Thyroid gland (tissue), 4 donors: Measurements from ENCODE around the gene GOLM1.

ENCODE experiments used
- POLR2A ChIP-seq, 2 donors: fragments of 450-650 bp; IDR thresholded peaks; one replicate each; pipeline ENCODE4 v1.6.1; 2017; ENCODE audit warnings: antibody characterized with exemption in 2 of 2, mild to moderate bottlenecking in 2 of 2, moderate library complexity in 1 of 2
- TF ChIP-seq, protein P1 (sequence below), 6 experiments: fragments of 200-600 bp in 3 of 6; fragments of 450-650 bp in 3 of 6; sonication (generic) in 3 of 6; IDR thresholded peaks; one replicate each; pipeline ENCODE4 v1.5.1; 2016 to 2019; ENCODE audit warnings: antibody characterized with exemption in 6 of 6, mild to moderate bottlenecking in 2 of 6, inconsistent platforms in 1 of 6, moderate library complexity in 1 of 6

DNA sequence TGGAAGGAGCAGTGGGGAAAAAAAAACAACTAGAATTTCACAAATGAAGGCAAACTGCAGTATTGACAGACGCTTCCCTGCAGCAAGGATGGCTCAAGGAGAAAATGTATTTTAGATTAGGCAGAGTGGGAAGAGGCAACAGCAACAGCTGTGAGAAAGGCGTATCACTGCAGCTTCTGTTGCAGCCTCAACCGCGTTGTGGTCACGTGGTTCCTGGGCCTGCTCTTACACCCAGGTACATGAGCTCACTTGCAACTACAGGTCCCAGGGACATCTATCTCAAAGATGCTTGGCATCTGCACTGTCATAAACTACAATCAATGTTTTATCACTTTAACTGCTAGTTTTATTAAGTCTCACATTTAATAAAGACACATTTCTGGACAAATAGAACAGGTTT, 36.0 kb upstream of the GOLM1 start:
- TF ChIP-seq, protein P1, sequence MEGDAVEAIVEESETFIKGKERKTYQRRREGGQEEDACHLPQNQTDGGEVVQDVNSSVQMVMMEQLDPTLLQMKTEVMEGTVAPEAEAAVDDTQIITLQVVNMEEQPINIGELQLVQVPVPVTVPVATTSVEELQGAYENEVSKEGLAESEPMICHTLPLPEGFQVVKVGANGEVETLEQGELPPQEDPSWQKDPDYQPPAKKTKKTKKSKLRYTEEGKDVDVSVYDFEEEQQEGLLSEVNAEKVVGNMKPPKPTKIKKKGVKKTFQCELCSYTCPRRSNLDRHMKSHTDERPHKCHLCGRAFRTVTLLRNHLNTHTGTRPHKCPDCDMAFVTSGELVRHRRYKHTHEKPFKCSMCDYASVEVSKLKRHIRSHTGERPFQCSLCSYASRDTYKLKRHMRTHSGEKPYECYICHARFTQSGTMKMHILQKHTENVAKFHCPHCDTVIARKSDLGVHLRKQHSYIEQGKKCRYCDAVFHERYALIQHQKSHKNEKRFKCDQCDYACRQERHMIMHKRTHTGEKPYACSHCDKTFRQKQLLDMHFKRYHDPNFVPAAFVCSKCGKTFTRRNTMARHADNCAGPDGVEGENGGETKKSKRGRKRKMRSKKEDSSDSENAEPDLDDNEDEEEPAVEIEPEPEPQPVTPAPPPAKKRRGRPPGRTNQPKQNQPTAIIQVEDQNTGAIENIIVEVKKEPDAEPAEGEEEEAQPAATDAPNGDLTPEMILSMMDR (IDR thresholded peaks at IDR 0.05), result no peak
- TF ChIP-seq POLR2A (IDR thresholded peaks at IDR 0.05), result no peak
